Measurements from ENCODE around the gene UCN.

The UCN gene

GRCh38 chr2:27262379-27263286, 45.6 kb downstream of the UCN start, which contains the start of gene SLC30A3:
SLC30A3 (minus strand) TSS chr2:27263047; CDS start chr2:27262906, 141 bp downstream.
- in situ Hi-C loops (cut with MboI; ENCODE audit: low sequenced_read_pairs) = no loop called here

- in situ Hi-C loops (cut with MboI; ENCODE audit: low sequenced_read_pairs) = no loop called here
Measured at GRCh38 chr2:27261926-27262298, 46.3 kb downstream of the UCN start.

GRCh38 chr2:27261241-27261925, 46.9 kb downstream of the UCN start:
- in situ Hi-C loops (cut with MboI; ENCODE audit: low sequenced_read_pairs) = no loop called here

GRCh38 chr2:27258051-27258450, 50.2 kb downstream of the UCN start:
- in situ Hi-C loops (cut with MboI; ENCODE audit: low sequenced_read_pairs) = no loop called here

All from hTERT RPE-1 (cell line).